ENCODE results near the gene LUC7L3. TPM values are rescaled to one million over a fixed set of nuclear protein-coding genes. Genes with fewer than 3 reads are reported as not detected.

The LUC7L3 gene
- total and polyA plus RNA-seq, 2 of the 13 experiments (the other 11 are each of a cell fraction or from before 2014, with no cell fraction given), result 108 to 120 TPM

DNA sequence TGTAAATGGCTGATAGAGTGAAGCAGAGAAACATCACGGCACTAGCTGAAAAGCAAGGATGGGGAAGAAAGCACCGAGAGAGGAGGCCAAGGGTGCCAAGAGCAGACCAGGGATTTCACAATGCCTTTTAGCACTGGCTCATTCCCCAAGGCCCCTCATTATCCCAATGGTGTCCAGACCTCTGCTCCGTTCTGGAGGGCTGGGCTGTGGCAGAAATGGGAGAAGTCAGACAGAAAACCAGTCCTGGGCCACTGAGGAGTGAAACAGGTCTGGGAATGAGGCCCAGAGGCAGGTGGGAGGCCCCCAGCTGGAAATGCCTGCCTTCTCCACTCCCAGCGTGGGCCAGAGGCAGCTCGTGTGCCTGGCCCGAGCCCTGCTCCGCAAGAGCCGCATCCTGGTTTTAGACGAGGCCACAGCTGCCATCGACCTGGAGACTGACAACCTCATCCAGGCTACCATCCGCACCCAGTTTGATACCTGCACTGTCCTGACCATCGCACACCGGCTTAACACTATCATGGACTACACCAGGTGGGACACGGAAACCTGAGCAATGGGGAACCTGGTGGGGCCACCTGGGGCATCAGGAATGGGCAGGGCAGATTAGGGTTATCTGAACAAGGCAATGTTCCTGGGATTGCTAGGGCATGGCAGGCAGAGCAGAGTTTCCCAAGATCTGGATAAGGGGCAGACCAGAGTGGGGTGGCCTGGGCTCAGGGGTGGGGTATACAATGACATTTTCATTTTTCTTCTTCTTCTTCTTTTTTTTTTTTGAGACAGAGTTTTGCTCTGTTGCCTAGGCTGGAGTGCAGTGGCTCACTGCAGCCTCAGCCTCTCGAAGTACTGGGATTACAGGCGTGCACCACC is 32.0 kb upstream of the LUC7L3 start (continued):
- TF ChIP-seq, protein P1, sequence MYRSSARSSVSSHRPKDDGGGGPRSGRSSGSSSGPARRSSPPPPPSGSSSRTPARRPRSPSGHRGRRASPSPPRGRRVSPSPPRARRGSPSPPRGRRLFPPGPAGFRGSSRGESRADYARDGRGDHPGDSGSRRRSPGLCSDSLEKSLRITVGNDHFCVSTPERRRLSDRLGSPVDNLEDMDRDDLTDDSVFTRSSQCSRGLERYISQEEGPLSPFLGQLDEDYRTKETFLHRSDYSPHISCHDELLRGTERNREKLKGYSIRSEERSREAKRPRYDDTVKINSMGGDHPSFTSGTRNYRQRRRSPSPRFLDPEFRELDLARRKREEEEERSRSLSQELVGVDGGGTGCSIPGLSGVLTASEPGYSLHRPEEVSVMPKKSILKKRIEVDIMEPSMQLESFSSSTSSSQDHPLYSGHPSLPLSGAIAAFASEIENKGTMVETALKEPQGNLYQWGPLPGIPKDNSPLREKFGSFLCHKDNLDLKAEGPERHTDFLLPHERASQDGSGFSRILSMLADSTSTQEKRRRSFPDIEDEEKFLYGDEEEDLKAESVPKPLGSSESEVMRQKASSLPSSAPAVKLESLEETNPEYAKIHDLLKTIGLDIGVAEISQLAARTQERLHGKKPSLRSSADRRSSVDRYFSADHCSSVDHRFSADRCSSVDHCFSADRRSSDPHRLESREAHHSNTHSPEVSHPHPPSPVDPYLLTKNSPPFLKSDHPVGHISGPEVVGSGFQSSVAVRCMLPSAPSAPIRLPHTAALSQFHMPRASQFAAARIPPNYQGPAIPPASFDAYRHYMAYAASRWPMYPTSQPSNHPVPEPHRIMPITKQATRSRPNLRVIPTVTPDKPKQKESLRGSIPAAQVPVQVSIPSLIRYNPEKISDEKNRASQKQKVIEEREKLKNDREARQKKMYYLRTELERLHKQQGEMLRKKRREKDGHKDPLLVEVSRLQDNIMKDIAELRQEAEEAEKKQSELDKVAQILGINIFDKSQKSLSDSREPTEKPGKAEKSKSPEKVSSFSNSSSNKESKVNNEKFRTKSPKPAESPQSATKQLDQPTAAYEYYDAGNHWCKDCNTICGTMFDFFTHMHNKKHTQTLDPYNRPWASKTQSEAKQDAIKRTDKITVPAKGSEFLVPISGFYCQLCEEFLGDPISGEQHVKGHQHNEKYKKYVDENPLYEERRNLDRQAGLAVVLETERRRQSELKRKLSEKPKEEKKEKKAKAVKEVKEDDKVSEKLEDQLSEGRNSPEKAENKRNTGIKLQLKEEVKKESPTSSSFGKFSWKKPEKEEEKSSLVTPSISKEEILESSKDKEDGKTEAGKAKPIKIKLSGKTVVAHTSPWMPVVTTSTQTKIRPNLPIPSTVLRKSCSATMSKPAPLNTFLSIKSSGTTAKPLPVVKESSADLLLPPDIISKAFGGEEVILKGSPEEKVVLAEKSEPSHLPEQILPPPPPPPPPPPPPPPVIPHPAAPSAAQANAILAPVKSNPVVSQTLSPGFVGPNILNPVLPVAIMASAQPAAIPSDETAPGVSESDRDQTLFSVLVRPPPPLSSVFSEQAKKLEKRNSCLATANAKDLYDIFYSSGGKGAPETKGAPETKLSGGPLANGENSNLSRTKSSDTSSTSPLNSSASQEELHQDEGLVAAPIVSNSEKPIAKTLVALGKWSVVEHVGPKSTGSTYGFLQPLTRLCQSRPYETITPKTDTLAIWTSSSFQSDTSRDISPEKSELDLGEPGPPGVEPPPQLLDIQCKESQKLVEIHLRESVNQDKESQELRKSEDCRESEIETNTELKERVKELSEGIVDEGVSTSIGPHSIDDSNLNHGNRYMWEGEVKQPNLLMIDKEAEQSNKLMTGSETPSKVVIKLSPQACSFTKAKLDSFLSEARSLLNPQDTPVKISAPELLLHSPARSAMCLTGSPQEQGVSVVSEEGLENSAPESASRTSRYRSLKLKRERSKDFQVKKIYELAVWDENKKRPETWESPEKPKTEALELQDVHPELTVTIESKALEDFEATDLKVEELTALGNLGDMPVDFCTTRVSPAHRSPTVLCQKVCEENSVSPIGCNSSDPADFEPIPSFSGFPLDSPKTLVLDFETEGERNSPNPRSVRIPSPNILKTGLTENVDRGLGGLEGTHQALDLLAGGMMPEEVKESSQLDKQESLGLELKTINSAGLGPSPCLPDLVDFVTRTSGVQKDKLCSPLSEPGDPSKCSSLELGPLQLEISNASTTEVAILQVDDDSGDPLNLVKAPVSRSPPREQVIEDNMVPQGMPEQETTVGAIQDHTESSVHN (CRISPR knock-in tag; IDR thresholded peaks at IDR 0.05), result peak; percentile 76
- TF ChIP-seq CHCHD3 (CRISPR knock-in tag; IDR thresholded peaks at IDR 0.05) (peak; percentile 89), KDM2A (CRISPR knock-in tag; IDR thresholded peaks at IDR 0.05; ENCODE audit: borderline replicate concordance, low read depth) (peak; percentile 46; the same call in 1 of the 2 replicates), SRSF9 (IDR thresholded peaks at IDR 0.05; ENCODE audit: borderline replicate concordance, insufficient read depth, low read depth, low read length, poor library complexity, severe bottlenecking) (no peak), MED8 (CRISPR knock-in tag; IDR thresholded peaks at IDR 0.05; ENCODE audit: insufficient replicate concordance) (no peak), ZNF614 (CRISPR knock-in tag; IDR thresholded peaks at IDR 0.05; ENCODE audit: borderline replicate concordance) (peak; percentile 50; the same call in 1 of the 2 replicates), CC2D1A (CRISPR knock-in tag; IDR thresholded peaks at IDR 0.05) (0 out of 2 replicates have a peak, but pooled peaks have one; percentile 77), ZNF616 (CRISPR knock-in tag; IDR thresholded peaks at IDR 0.05; ENCODE audit: low read depth) (0 out of 2 replicates have a peak, but pooled peaks have one; percentile 22), IKZF1 (IDR thresholded peaks at IDR 0.05) (no peak), GATA4 (IDR thresholded peaks at IDR 0.05; ENCODE audit: borderline replicate concordance, low read depth) (no peak), ATF7 (IDR thresholded peaks at IDR 0.05) (no peak), ATF7 (CRISPR knock-in tag; IDR thresholded peaks at IDR 0.05) (no peak)
- TF ChIP-seq, protein P2, sequence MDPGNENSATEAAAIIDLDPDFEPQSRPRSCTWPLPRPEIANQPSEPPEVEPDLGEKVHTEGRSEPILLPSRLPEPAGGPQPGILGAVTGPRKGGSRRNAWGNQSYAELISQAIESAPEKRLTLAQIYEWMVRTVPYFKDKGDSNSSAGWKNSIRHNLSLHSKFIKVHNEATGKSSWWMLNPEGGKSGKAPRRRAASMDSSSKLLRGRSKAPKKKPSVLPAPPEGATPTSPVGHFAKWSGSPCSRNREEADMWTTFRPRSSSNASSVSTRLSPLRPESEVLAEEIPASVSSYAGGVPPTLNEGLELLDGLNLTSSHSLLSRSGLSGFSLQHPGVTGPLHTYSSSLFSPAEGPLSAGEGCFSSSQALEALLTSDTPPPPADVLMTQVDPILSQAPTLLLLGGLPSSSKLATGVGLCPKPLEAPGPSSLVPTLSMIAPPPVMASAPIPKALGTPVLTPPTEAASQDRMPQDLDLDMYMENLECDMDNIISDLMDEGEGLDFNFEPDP (CRISPR knock-in tag; conservative IDR thresholded peaks at IDR 0.05), result no peak
- TF ChIP-seq, protein P3, sequence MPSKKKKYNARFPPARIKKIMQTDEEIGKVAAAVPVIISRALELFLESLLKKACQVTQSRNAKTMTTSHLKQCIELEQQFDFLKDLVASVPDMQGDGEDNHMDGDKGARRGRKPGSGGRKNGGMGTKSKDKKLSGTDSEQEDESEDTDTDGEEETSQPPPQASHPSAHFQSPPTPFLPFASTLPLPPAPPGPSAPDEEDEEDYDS (CRISPR knock-in tag; IDR thresholded peaks at IDR 0.05), result no peak
- TF ChIP-seq, protein P4, sequence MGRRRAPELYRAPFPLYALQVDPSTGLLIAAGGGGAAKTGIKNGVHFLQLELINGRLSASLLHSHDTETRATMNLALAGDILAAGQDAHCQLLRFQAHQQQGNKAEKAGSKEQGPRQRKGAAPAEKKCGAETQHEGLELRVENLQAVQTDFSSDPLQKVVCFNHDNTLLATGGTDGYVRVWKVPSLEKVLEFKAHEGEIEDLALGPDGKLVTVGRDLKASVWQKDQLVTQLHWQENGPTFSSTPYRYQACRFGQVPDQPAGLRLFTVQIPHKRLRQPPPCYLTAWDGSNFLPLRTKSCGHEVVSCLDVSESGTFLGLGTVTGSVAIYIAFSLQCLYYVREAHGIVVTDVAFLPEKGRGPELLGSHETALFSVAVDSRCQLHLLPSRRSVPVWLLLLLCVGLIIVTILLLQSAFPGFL (CRISPR knock-in tag; IDR thresholded peaks at IDR 0.05), result no peak
- TF ChIP-seq, protein P5, sequence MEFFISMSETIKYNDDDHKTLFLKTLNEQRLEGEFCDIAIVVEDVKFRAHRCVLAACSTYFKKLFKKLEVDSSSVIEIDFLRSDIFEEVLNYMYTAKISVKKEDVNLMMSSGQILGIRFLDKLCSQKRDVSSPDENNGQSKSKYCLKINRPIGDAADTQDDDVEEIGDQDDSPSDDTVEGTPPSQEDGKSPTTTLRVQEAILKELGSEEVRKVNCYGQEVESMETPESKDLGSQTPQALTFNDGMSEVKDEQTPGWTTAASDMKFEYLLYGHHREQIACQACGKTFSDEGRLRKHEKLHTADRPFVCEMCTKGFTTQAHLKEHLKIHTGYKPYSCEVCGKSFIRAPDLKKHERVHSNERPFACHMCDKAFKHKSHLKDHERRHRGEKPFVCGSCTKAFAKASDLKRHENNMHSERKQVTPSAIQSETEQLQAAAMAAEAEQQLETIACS (CRISPR knock-in tag; IDR thresholded peaks at IDR 0.05), result 0 out of 2 replicates have a peak, but pooled peaks have one; percentile 28
